ENCODE data around the gene NID2. TPM values are rescaled to one million over a fixed set of nuclear protein-coding genes. Genes with fewer than 3 reads are reported as not detected.

The NID2 gene
- total RNA-seq, 1 experiment from 2014 or later: 3.1 TPM

DNA sequence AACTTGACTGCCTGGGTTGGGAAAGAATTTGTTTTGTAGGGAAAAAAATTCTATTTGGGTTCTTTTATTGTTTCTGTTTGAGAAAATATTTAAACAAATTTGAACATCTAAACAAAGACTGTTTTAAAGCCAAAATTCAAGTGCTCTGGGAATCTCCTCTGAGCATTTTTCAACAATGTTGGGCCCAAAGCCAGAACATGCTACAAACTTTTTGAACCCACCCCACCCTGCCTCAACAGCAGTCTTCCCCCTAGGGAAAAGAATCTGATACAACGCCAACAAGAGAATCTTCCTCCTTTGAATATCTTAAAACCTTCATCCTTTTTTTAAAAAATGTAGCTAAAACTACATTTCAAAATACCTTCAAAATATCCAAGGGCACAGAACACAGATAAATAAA, 20.4 kb upstream of the NID2 start:
- Histone ChIP-seq H3K9me3 (ENCODE audit: low read length) (peaks cover 14% of the 10 kb centered on the region; the same call in 1 of the 2 replicates), H3K9me2 (replicated peaks; ENCODE audit: low read length) (no peaks in the 10 kb centered on the region), H3F3A (ENCODE audit: low read length, unreplicated experiment) (no peaks in the 10 kb centered on the region), H3K27me3 (ENCODE audit: low read length) (no peaks in the 10 kb centered on the region), H3K4me2 (ENCODE audit: low read length) (no peak overlapping the region), H3K4me1 (ENCODE audit: insufficient read depth, low read length) (no peaks in the 10 kb centered on the region), H3K27ac (ENCODE audit: low read length) (no peak overlapping the region), H4K20me1 (ENCODE audit: low read length) (no peaks in the 10 kb centered on the region), H3K36me3 (ENCODE audit: low read depth, low read length) (no peaks in the 10 kb centered on the region), H3K9ac (ENCODE audit: low read length) (no peak overlapping the region), H3K4me3 (ENCODE audit: low read length) (no peak overlapping the region), H2AFZ (ENCODE audit: low read length) (no peak overlapping the region), H3K79me2 (ENCODE audit: low read length) (no peaks in the 10 kb centered on the region)
- intact Hi-C loops (cut with micrococcal nuclease): no loop called here
- CTCF ChIA-PET: no interaction called here
- BruUV-seq (replicated peaks): no TSS peak
- POLR2A ChIA-PET (ENCODE audit: unreplicated experiment): no interaction called here
- TF ChIP-seq EZH2 (IDR thresholded peaks at IDR 0.05; ENCODE audit: low read length, unreplicated experiment) (no peak), EZH2phosphoT487 (IDR thresholded peaks at IDR 0.05; ENCODE audit: borderline replicate concordance, low read length) (no peak)
- TF ChIP-seq, protein P1, sequence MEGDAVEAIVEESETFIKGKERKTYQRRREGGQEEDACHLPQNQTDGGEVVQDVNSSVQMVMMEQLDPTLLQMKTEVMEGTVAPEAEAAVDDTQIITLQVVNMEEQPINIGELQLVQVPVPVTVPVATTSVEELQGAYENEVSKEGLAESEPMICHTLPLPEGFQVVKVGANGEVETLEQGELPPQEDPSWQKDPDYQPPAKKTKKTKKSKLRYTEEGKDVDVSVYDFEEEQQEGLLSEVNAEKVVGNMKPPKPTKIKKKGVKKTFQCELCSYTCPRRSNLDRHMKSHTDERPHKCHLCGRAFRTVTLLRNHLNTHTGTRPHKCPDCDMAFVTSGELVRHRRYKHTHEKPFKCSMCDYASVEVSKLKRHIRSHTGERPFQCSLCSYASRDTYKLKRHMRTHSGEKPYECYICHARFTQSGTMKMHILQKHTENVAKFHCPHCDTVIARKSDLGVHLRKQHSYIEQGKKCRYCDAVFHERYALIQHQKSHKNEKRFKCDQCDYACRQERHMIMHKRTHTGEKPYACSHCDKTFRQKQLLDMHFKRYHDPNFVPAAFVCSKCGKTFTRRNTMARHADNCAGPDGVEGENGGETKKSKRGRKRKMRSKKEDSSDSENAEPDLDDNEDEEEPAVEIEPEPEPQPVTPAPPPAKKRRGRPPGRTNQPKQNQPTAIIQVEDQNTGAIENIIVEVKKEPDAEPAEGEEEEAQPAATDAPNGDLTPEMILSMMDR (conservative IDR thresholded peaks at IDR 0.05; ENCODE audit: low read depth, low read length): no peak
- ATAC-seq: no peak
- no peak for DNase-seq

- POLR2A ChIA-PET (ENCODE audit: unreplicated experiment): no interaction called here
- DNase-seq (no peak), ATAC-seq (no peak)
- Histone ChIP-seq H3K9me2 (replicated peaks; ENCODE audit: low read length) (no peaks in the 10 kb centered on the region), H3K27ac (ENCODE audit: low read length) (no peak overlapping the region), H3K4me2 (ENCODE audit: low read length) (no peak overlapping the region), H3K79me2 (ENCODE audit: low read length) (no peaks in the 10 kb centered on the region), H3F3A (ENCODE audit: low read length, unreplicated experiment) (no peaks in the 10 kb centered on the region), H3K9ac (ENCODE audit: low read length) (no peak overlapping the region), H3K27me3 (ENCODE audit: low read length) (no peaks in the 10 kb centered on the region), H3K4me3 (ENCODE audit: low read length) (no peak overlapping the region), H3K36me3 (ENCODE audit: low read depth, low read length) (no peaks in the 10 kb centered on the region; the same call in 1 of the 2 replicates), H2AFZ (ENCODE audit: low read length) (no peak overlapping the region), H3K9me3 (ENCODE audit: low read length) (peaks cover 16% of the 10 kb centered on the region; the same call in 1 of the 2 replicates), H4K20me1 (ENCODE audit: low read length) (no peaks in the 10 kb centered on the region), H3K4me1 (ENCODE audit: insufficient read depth, low read length) (peaks cover 4% of the 10 kb centered on the region)
- no peak for TF ChIP-seq EZH2 (IDR thresholded peaks at IDR 0.05; ENCODE audit: low read length, unreplicated experiment)
- TF ChIP-seq EZH2phosphoT487 (IDR thresholded peaks at IDR 0.05; ENCODE audit: borderline replicate concordance, low read length): no peak
- TF ChIP-seq, protein P1 (conservative IDR thresholded peaks at IDR 0.05; ENCODE audit: low read depth, low read length): no peak
- intact Hi-C loops (cut with micrococcal nuclease): no loop called here
- no TSS peak for BruUV-seq (replicated peaks)
- CTCF ChIA-PET: no interaction called here
These were observed 17.9 kb upstream of the NID2 start for GRCh38 chr14:52086711-52087110.

GRCh38 chr14:52082903-52083302, 14.0 kb upstream of the NID2 start:
- Histone ChIP-seq H3K4me2 (ENCODE audit: low read length) (no peak overlapping the region), H3K27ac (ENCODE audit: low read length) (no peak overlapping the region), H3K36me3 (ENCODE audit: low read depth, low read length) (no peaks in the 10 kb centered on the region; the same call in 1 of the 2 replicates), H2AFZ (ENCODE audit: low read length) (no peak overlapping the region), H3K4me3 (ENCODE audit: low read length) (no peak overlapping the region), H3K79me2 (ENCODE audit: low read length) (no peaks in the 10 kb centered on the region), H3K9me3 (ENCODE audit: low read length) (peaks cover 16% of the 10 kb centered on the region; the same call in 1 of the 2 replicates), H3K9ac (ENCODE audit: low read length) (no peak overlapping the region), H4K20me1 (ENCODE audit: low read length) (no peaks in the 10 kb centered on the region), H3F3A (ENCODE audit: low read length, unreplicated experiment) (peaks cover 19% of the 10 kb centered on the region), H3K9me2 (replicated peaks; ENCODE audit: low read length) (no peaks in the 10 kb centered on the region), H3K4me1 (ENCODE audit: insufficient read depth, low read length) (peaks cover 42% of the 10 kb centered on the region), H3K27me3 (ENCODE audit: low read length) (no peaks in the 10 kb centered on the region)
- no peak for DNase-seq
- ChIA-PET CTCF (no interaction called here), POLR2A (ENCODE audit: unreplicated experiment) (interaction anchor here (0.6 kb wide), 1 partner anchor 10 kb away, joined by 3 read pairs; no protein-coding TSS in a partner anchor)
- TF ChIP-seq EZH2 (IDR thresholded peaks at IDR 0.05; ENCODE audit: low read length, unreplicated experiment) (no peak), EZH2phosphoT487 (IDR thresholded peaks at IDR 0.05; ENCODE audit: borderline replicate concordance, low read length) (no peak)
- TF ChIP-seq, protein P1 (conservative IDR thresholded peaks at IDR 0.05; ENCODE audit: low read depth, low read length): no peak
- BruUV-seq (replicated peaks): no TSS peak
- intact Hi-C loops (cut with micrococcal nuclease): no loop called here
- no peak for ATAC-seq

Data from PC-3 (cell line).